HG02623 (cell line): ENCODE results near the gene TENM4.

ENCODE experiments used
- ATAC-seq: cut with Tn5 transposase; IDR thresholded peaks from one replicate; pipeline ENCODE4 v1.9.1; 2021; ENCODE audit warnings: moderate library complexity; ENCODE audit not compliant: unreplicated experiment

Gene TENM4

DNA sequence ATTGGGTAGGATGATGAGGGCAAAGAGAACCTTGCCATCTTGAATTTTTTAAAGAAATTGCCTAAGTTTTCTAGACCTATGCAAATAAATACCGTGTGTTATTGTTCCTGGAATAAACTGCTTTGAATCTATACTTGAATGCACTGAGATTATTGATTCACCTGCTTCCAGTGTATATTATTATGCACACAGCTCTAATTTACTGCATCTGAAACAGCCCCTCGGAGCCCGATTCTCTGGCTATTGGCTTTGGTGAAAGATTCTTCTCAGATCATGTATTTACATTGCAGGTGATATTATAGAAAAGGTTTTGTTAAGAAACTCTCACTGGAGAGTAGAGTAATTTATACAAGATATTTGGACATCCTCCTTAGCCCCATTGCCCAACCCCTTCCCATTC, 254.2 kb downstream of the TENM4 start:
- no peak for ATAC-seq

DNA sequence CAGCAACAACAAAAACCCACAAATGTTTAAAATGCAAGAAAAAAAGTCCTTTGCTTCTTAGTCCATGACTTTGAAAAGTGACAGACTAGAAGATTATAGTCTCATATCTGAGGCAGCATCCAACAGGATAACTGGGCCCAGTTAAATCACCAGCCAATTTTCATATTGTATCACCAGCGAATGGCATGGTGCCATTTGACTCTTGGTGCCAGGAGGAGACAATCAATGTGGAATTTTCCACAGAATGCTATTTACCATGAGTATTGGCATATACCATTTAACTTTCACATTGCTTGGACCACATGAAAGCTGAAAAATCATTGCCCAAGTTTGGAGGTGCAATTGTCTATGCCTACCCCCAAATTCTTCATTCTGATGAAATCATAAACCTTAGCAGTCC, 255.5 kb downstream of the TENM4 start:
- no peak for ATAC-seq

DNA sequence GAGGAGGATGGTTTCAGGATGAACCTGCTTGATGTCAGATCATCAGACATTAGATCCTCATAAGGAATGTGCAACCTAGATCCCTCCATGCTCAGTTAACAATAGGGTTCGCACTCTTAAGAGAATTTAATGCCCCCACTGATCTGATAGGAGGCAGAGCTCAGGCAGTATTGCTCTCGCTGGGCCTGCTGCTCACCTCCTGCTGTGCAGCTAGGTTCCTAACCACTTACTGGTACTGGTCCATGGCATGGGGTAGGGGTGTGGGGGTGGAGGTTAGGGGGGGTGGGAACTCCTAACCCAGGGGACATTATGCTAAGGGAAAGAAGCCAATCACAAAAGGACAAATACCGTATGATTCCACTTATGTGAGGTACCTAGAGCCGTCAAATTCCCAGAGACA, 256.5 kb downstream of the TENM4 start:
- no peak for ATAC-seq

- no peak for ATAC-seq
Observed at GRCh38 chr11:79182794-79183193, 258.0 kb downstream of the TENM4 start.

- no peak for ATAC-seq
Observed at GRCh38 chr11:79179087-79179486, 261.7 kb downstream of the TENM4 start.

DNA sequence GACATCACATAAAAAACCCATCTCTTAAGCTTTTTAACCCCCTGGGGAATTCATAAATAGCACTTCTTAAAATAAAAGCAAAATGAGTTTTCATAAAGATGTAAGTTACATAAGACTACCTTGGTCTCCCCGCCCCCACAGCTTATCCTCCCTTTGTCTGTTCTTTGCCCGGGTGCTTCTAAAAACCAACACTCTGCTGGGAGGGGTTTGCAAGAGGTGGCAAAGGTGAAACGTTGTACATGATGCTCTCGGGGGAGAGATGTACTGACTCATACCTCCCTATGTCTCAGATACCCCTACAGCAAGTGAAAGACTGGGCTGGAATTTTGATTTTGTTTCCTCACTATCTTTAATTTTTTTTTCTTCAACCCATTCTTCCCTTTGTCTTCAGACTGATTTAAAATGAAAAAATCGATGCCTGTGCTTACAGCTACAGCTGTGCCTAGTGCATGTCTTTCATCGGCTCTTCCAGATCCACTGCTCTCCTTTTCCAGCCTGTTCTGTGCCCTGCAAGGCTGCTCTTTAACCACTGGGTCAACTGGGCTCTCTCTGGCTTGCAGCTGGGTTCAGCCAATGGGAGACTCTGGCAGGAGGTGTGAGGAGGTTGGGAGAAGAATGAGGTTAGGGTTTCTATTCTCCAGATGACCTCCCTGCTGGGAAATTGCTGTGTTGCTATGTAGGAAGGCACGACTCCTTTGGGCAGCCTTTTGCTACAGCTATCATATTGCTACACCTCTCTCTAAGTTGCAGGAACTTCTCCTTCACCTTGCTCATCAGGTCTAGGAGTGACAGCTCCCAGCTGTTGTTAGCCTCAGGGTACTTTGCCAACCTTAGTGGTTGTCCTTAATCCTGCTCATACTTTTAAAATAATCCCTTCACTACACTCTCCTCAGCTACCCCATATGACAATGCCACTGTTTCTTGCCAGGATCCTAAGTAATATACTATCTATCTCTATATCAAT, 266.5 kb downstream of the TENM4 start:
- no peak for ATAC-seq

- no peak for ATAC-seq
Observed at GRCh38 chr11:79173615-79174014, 267.2 kb downstream of the TENM4 start.

DNA sequence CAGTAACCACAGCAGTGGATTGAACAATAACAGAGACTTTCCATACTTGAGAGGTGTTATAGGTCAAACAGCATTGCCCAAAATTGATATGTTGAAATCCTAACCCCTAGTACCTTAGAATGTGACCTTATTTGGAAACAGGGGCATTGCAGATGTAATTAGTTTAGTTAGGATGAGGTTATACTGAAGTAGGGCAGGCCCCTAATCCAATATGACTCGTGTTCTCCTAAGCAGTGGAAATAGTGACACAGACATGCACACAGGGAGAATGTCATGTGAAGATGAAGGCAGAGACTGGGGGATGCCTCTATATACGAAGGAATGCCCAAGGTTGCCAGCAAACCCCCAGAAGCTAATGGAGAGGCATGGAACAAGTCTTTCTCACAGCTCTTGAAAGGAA, 270.5 kb downstream of the TENM4 start:
- ATAC-seq, result no peak

DNA sequence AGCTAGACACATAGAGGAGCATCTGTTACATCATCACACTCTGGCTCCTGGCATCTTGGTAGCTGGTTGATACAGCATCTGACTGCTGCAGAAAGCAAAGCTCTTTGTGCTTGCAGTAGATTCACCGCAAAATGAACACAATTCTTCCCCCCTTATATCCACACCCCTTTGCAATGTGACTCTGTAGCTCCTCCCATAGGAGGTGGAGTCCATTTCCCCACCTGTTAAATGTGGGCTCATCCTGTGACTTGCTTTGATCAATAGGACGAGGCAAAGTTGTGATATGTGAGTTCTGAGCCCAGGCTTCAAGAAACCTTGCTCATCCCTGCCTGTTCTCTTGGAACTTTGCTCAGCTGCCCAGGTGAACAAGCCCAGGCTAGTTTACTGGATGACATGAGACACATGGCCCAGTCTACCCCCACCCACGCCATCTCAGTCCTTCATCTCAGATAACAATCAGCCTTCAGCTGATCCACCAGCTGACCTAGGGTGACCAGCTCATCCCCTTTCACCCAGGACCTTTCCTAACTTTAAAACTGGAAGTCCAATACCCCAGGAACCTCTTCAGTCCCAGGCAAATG, 272.2 kb downstream of the TENM4 start:
- ATAC-seq, result no peak

GRCh38 chr11:79167510-79168188, 273.2 kb downstream of the TENM4 start:
- ATAC-seq, result no peak

DNA sequence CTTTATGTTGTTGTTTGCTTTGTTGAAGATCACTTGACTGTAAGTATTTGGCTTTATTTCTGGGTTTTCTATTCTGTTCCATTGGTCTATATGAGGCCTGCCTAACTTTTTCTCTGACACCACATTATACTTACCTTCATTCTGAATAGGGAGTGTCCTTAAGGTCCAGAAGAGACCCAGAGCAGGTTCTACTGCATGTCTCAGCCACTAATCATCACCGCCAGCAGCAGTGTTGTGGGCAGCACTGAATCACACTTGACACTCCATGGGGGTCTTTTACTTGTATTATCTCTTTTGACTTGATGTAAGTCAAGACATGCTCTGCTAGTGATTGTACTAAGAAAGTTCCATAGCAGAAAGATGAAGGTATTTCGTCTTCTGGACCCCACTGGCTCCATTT, 274.9 kb downstream of the TENM4 start:
- ATAC-seq, result no peak

DNA sequence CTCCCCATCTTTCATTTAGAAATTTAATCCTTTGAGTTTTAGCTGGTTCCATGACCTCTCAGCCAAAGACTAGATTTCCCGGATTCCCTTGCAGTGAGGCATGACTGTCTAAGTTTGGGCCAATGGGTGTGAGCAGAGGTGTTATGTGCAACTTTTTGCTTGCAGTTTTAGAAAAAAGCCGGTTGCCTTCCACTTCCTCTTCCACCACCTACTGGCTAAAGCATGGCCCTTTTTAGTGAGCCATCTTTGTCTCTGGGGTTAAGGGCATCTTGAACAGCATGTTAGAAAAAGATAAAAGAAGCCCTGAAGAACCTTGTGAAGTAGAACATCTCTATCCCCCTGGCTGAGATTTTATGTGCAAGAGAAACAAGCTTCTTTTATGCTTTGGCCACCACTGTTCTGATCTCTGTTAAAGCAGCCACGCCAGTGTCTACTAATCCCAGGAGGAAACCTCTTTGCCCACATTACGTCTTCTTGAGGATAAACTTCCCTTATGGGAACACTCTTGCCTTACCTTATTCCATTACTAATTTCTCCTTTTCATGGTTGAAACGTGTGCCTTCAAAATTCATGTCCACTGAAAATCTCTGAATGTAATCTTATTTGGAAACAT, 279.9 kb downstream of the TENM4 start:
- no peak for ATAC-seq

DNA sequence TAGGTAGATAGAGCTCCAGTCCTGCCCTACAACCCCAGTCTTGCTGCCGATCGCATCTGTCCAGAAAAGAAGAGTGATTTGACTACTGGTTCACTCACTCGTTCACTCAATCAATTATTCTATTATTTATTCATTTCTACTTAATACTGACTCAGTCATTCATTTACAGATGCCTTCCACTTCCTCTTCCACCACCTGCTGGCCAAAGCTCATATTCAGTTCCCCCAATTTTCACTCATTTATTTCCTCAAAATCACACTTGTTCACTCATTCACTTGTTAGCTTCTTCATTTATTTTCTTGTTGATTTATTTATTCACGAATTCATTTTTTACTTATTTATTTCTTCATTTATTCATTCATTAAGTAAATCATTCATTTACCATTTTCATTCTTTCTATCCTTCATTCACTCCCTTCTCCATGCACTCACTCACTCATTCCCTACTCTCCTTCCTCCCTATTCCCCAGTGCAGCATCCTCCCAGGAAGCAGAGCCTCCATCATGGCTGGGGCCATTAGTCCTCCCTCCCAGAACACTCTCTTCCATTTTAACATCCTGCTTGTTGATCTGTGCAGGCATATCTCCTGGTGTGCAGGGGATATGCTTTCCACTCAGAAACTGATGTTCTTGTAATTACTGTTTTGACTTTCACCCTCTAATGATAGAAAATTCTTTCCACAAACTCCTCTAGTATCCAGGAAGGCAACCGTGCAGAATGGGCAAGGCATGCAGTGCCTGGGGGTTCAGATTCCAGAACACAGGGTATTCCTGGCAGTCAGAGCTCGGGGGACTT, 281.0 kb downstream of the TENM4 start:
- ATAC-seq, result no peak

GRCh38 chr11:79157738-79158137, 283.1 kb downstream of the TENM4 start:
- ATAC-seq, result no peak

GRCh38 chr11:79156031-79156430, 284.8 kb downstream of the TENM4 start:
- ATAC-seq, result no peak

GRCh38 chr11:79155237-79155636, 285.6 kb downstream of the TENM4 start:
- no peak for ATAC-seq

DNA sequence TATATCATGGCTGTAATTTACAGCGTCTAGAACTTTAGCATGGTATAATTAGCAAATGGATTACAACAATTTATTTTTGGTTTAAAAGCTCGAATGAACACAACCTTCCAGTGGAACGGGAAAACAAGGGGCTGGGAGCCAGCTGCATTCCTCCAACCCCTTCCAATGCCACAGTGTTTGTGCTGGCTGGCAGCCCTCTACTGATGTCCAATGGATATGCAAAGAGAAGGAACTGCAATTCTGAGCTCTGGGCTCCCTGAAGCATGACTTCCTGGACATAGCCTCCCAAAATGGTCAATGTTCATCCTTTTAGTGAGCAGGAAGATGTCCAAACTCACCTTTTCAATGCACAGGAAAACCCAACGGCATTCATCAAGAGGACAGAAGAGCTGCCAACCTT, 288.3 kb downstream of the TENM4 start:
- no peak for ATAC-seq

- no peak for ATAC-seq
Observed at GRCh38 chr11:79151396-79151795, 289.4 kb downstream of the TENM4 start.

DNA sequence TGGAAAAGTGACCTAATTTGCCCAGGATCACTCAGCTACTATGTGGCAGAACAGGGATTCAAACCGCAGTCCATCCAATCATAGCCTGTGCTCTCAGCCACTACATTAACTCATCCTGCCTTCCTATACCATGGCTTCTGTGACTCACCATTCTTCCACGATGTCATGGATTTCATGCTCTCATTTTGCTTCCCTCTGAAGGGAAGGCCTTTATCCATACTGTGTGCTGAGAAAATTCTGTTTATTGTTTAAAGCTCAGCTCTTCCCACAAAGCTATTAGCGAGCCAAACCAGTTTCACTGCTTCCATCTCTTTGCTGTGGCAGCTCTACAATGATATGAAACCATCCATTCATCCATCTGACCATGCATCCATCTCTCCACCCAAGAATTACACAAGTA, 289.9 kb downstream of the TENM4 start:
- ATAC-seq, result no peak

DNA sequence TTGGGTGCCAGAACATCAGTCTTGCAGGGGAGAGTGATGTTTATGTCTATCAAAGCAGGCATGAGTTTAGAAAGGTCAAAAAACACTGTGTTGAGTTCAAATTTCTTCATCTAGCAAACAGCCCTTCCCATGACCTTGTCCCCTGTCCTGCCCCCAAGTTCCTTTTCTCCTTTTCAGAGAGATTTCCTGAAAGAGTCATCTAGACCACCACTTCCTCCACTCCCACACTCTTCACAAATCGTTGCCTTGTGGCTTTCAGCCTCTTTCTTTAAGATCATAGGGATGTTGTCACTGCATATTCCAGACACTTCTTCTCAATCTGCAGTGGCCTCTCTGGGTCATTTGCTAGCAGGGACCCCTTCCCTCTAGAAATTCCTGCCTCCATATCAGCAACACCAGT, 290.5 kb downstream of the TENM4 start:
- ATAC-seq, result no peak

DNA sequence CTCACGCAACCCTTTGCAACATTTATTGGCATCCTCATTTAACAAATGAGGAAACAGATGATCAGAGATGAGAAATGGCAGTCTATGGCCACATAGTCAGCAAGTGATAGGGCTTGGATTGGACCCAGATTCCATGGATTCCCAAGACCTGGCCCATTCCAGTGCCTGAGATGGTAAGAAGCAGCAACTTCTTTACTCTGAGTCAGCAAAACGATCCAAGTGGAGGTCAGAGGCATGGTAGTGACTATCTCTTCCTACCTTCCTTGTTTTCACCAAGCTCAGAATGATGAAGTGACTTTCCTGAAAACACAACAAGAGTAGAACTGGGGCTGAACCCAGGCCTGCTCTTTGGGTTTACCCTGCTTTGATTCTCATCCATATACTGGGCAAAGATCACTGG, 293.1 kb downstream of the TENM4 start:
- ATAC-seq, result no peak
